GM12878 (cell line): ENCODE data around the gene MRTFA. TPM values are rescaled to one million over a fixed set of nuclear protein-coding genes. Genes with fewer than 3 reads are reported as not detected.

Experiments
- ATAC-seq: fragments of 200-7000 bp; cut with Tn5 transposase; 3 replicates; pipeline ENCODE4 v1.9.1; 2020; ENCODE audit warnings: mild to moderate bottlenecking, moderate library complexity
- BruUV-seq: library from RNA; stranded (reverse); fragments of 400-500 nt; replicated peaks from 2 replicates; lab custom pipeline; 2021; lab: Mats Ljungman, UMichigan
- CTCF ChIA-PET: fragments of 300-600 bp; sonication (Branson Sonifier 250); formaldehyde crosslinking; extraction: SDS; loops from one replicate; lab custom pipeline; 2021; ENCODE audit warnings: inconsistent platforms; lab: Yijun Ruan, JAX
- POLR2A ChIA-PET: fragments of 350-600 bp; formaldehyde crosslinking; extraction: SDS; loops from one replicate; lab custom pipeline; 2021; ENCODE audit warnings: inconsistent platforms; lab: Charles Lee
- RAD21 ChIA-PET: fragments of 300-600 bp; sonication (Branson Sonifier 250); formaldehyde crosslinking; loops from one replicate; lab custom pipeline; 2023; ENCODE audit warnings: antibody characterized with exemption; ENCODE audit not compliant: unreplicated experiment; lab: Charles Lee
- SMC1A ChIA-PET: fragments of 300-600 bp; sonication (Branson Sonifier 250); formaldehyde crosslinking; loops from one replicate; lab custom pipeline; 2023; ENCODE audit not compliant: unreplicated experiment, uncharacterized antibody; lab: Charles Lee
- DNase-seq: peaks from one replicate; pipeline ENCODE4 v3.0.0-alpha.2; 2011; ENCODE audit warnings: low read depth, low spot score
- FAIRE-seq: peaks from 3 replicates; lab custom pipeline; 2011; peaks lifted over from hg19 to GRCh38; lab: Jason Lieb, UNC
- H2AFZ ChIP-seq: 2 replicates; pipeline ENCODE4 v1.6.0; 2011; ENCODE audit warnings: low read depth, low read length, control low read depth; ENCODE audit not compliant: control insufficient read depth
- H3K27ac ChIP-seq: 2 replicates; pipeline ENCODE4 v1.5.1; 2011; ENCODE audit warnings: control low read depth; ENCODE audit not compliant: control insufficient read depth, insufficient read depth
- H3K27me3 ChIP-seq, 2 experiments: replicated peaks in 1 of 2; 2 replicates each; pipeline versions ENCODE4 v1.6.0 to v1.6.1; 2011; ENCODE audit warnings: low read length in 1 of 2; ENCODE audit not compliant: control insufficient read depth in 2 of 2, insufficient read depth in 2 of 2
- H3K36me3 ChIP-seq, 2 experiments: 2 replicates each; pipeline ENCODE4 v1.5.1; 2011; ENCODE audit warnings: low read length in 1 of 2; ENCODE audit not compliant: control insufficient read depth in 2 of 2, insufficient read depth in 2 of 2
- H3K4me1 ChIP-seq: 2 replicates; pipeline ENCODE4 v1.6.1; 2011; ENCODE audit warnings: mild to moderate bottlenecking, low read length, moderate library complexity, mixed read lengths; ENCODE audit not compliant: control insufficient read depth, insufficient read depth
- H3K4me2 ChIP-seq: 2 replicates; pipeline ENCODE4 v1.6.0; 2011; ENCODE audit warnings: control low read depth; ENCODE audit not compliant: control insufficient read depth, insufficient read depth
- H3K4me3 ChIP-seq: fragments of 200-600 bp; sonication (generic); 2 replicates; pipeline ENCODE4 v1.5.1; 2016
- H3K79me2 ChIP-seq: 2 replicates; pipeline ENCODE4 v1.6.0; 2011; ENCODE audit warnings: low read length; ENCODE audit not compliant: control insufficient read depth, insufficient read depth
- H3K9ac ChIP-seq: 2 replicates; pipeline ENCODE4 v1.8.0; 2011; ENCODE audit warnings: low read length, control low read depth, mixed read lengths; ENCODE audit not compliant: control insufficient read depth, insufficient read depth
- H3K9me3 ChIP-seq: replicated peaks from 3 replicates; pipeline ENCODE4 v1.5.1; 2011; ENCODE audit warnings: mild to moderate bottlenecking, low read length; ENCODE audit not compliant: control insufficient read depth, insufficient read depth
- H4K20me1 ChIP-seq: 2 replicates; pipeline ENCODE4 v1.6.0; 2011; ENCODE audit not compliant: control insufficient read depth, insufficient read depth
- BCL11A ChIP-seq: IDR thresholded peaks from 2 replicates; pipeline ENCODE4 v1.6.1; 2011; ENCODE audit warnings: low read depth, low read length
- CBFB ChIP-seq: IDR thresholded peaks from 2 replicates; pipeline ENCODE4 v1.6.1; 2016; ENCODE audit warnings: antibody characterized with exemption, low read depth
- FOS ChIP-seq: IDR thresholded peaks from 3 replicates; pipeline ENCODE4 v1.6.1; 2011; ENCODE audit warnings: borderline replicate concordance; ENCODE audit not compliant: insufficient read length; ENCODE audit errors: extremely low read depth
- HCFC1 ChIP-seq: fragments of 150-350 bp; IDR thresholded peaks from 2 replicates; pipeline ENCODE4 v1.6.1; 2014; ENCODE audit warnings: low read length
- MYB ChIP-seq: fragments of 150-350 bp; IDR thresholded peaks from 2 replicates; pipeline ENCODE4 v1.6.1; 2014; ENCODE audit warnings: mild to moderate bottlenecking, low read depth, low read length, borderline replicate concordance
- PML ChIP-seq: IDR thresholded peaks from 2 replicates; pipeline ENCODE4 v1.6.1; 2012; ENCODE audit warnings: low read length, inconsistent platforms
- POLR2A ChIP-seq: IDR thresholded peaks from 2 replicates; pipeline ENCODE4 v1.6.1; 2011; ENCODE audit warnings: low read depth, mild to moderate bottlenecking, low read length
- RUNX3 ChIP-seq: IDR thresholded peaks from 2 replicates; pipeline ENCODE4 v1.6.1; 2012; ENCODE audit warnings: low read length, inconsistent platforms
- SMARCA5 ChIP-seq: fragments of 450-650 bp; IDR thresholded peaks from 2 replicates; pipeline ENCODE4 v1.6.1; 2017; ENCODE audit warnings: mild to moderate bottlenecking
- YBX1 ChIP-seq: fragments of 450-650 bp; IDR thresholded peaks from 2 replicates; pipeline ENCODE4 v1.6.1; 2016; ENCODE audit warnings: antibody characterized with exemption
- ZNF24 ChIP-seq: fragments of 450-650 bp; IDR thresholded peaks from 2 replicates; pipeline ENCODE4 v1.6.1; 2017; ENCODE audit warnings: antibody characterized with exemption, mild to moderate bottlenecking
- WGBS: methylation state at CpG from one replicate; pipeline ENCODE4 v1.1.6; 2016; ENCODE audit warnings: low lambda C conversion rate; ENCODE audit not compliant: insufficient replicate concordance, insufficient coverage; ENCODE audit errors: missing lambda C conversion rate; 5-methylcytosine and 5-hydroxymethylcytosine counted together
- in situ Hi-C: fragments of 300-500 bp; cut with MboI; formaldehyde crosslinking; loops from 9 replicates; pipeline ENCODE4 v1.14.3; 2018; ENCODE audit warnings: mixed read lengths
- intact Hi-C: fragments of 100-400 bp; cut with micrococcal nuclease; formaldehyde crosslinking; loops from one replicate; pipeline ENCODE4 v1.14.2; 2022; ENCODE audit not compliant: unreplicated experiment
- polyA plus RNA-seq, 11 experiments: library from polyadenylated mRNA; depleted of rRNA in 4 of 11; unstranded in 6 of 11; stranded (reverse) in 5 of 11; fragments of >200 nt; fragmentation: Nextera tagmentation in 4 of 11; fragmentation: Illumina TruSeq in 1 of 11; extraction: Ambion mirVana in 4 of 11; extraction: Trizol in 1 of 11; gene quantifications; 1 replicate in 1 of 11; 2 replicates in 10 of 11; pipeline versions ENCODE4 v1.2.1 to v1.2.3, GENCODE V29; 2011 to 2016; ENCODE audit warnings: inconsistent platforms in 2 of 11, missing spikeins in 2 of 11, low read depth in 1 of 11
- total RNA-seq, 4 experiments: library from RNA; depleted of rRNA in 3 of 4; stranded (reverse); fragments of >200 nt in 3 of 4; fragmentation: Illumina TruSeq in 1 of 4; extraction: Trizol in 1 of 4; gene quantifications; 2 replicates each; pipeline versions ENCODE4 v1.2.1 to v1.2.3, GENCODE V29; 2013 to 2021
- TF ChIP-seq, protein P1 (sequence below): IDR thresholded peaks from 2 replicates; pipeline ENCODE4 v1.6.1; 2012; ENCODE audit warnings: improper control_type of control experiment, low read depth, low read length; ENCODE audit not compliant: insufficient replicate concordance

Gene MRTFA
- total and polyA plus RNA-seq, 10 of the 15 experiments (the other 5 are each of a cell fraction or from before 2014, with no cell fraction given), result 2.0 to 63.9 (median 17.9) TPM

GRCh38 chr22:40603088-40603605, 33.4 kb downstream of the MRTFA start:
- Histone ChIP-seq H3K9ac (no peak overlapping the region), H3K79me2 (peaks cover 39% of the 10 kb centered on the region), H3K4me3 (no peak overlapping the region), H3K9me3 (no peaks in the 10 kb centered on the region; the same call in 2 of the 3 replicates), H3K27me3 (no peaks in the 10 kb centered on the region), H4K20me1 (no peaks in the 10 kb centered on the region), H2AFZ (no peak overlapping the region), H3K27ac (no peak overlapping the region), H3K36me3 (no peaks in the 10 kb centered on the region), H3K4me2 (no peak overlapping the region), H3K4me1 (peaks cover 6% of the 10 kb centered on the region; the same call in 1 of the 2 replicates)
- DNase-seq (no peak), ATAC-seq (peak; percentile 29; the same call in 1 of the 3 replicates), FAIRE-seq (no peak)
- 76% methylated on average over 4 of the region's 4 CpGs for WGBS
- TF ChIP-seq RUNX3, result peak; percentile 10; the same call in 1 of the 2 replicates
- TF ChIP-seq HCFC1, result no peak
- intact Hi-C loops, result no loop called here
- CTCF ChIA-PET, result interaction anchor here (1.6 kb wide), 1 partner anchor 16 kb away, joined by 3 read pairs; no protein-coding TSS in a partner anchor
- no TSS peak for BruUV-seq
- RAD21 ChIA-PET, result no interaction called here
- POLR2A ChIA-PET, result interaction anchor here (0.6 kb wide), 2 partner anchors 250 to 775 kb away, joined by 5 to 7 read pairs; no protein-coding TSS in a partner anchor
- SMC1A ChIA-PET, result no interaction called here
- in situ Hi-C loops, result no loop called here

GRCh38 chr22:40602231-40602630, 34.3 kb downstream of the MRTFA start:
- no peaks in the 10 kb centered on the region; the same call in 2 of the 3 replicates for H3K9me3 ChIP-seq
- peaks cover 48% of the 10 kb centered on the region for H3K79me2 ChIP-seq
- no peak overlapping the region for H3K27ac ChIP-seq
- no peak overlapping the region for H2AFZ ChIP-seq
- ChIA-PET RAD21 (interaction anchor here (1.7 kb wide), 1 partner anchor 31 kb away, joined by 5 read pairs; no protein-coding TSS in a partner anchor), POLR2A (interaction anchor here (1.3 kb wide), 1 partner anchor 31 kb away, joined by 5 read pairs; no protein-coding TSS in a partner anchor), SMC1A (no interaction called here), CTCF (interaction anchor here (0.6 kb wide), 1 partner anchor 86 kb away, joined by 3 read pairs; no protein-coding TSS in a partner anchor)
- no peak for FAIRE-seq
- in situ Hi-C loops (no loop called here), intact Hi-C loops (no loop called here)
- no peak overlapping the region for H3K9ac ChIP-seq
- no peak for ATAC-seq
- no TSS peak for BruUV-seq
- WGBS, result 100% methylated on average over 1 of the region's 1 CpG
- H4K20me1 ChIP-seq, result no peaks in the 10 kb centered on the region
- H3K4me2 ChIP-seq, result no peak overlapping the region
- no peak overlapping the region for H3K4me3 ChIP-seq
- H3K27me3 ChIP-seq, result no peaks in the 10 kb centered on the region
- peaks cover 14% of the 10 kb centered on the region; the same call in 1 of the 2 replicates for H3K4me1 ChIP-seq
- no peaks in the 10 kb centered on the region for H3K36me3 ChIP-seq
- DNase-seq, result no peak
- TF ChIP-seq YBX1, result no peak
- no peak for TF ChIP-seq POLR2A
- no peak for TF ChIP-seq SMARCA5
- TF ChIP-seq PML, result no peak
- TF ChIP-seq, protein P1, sequence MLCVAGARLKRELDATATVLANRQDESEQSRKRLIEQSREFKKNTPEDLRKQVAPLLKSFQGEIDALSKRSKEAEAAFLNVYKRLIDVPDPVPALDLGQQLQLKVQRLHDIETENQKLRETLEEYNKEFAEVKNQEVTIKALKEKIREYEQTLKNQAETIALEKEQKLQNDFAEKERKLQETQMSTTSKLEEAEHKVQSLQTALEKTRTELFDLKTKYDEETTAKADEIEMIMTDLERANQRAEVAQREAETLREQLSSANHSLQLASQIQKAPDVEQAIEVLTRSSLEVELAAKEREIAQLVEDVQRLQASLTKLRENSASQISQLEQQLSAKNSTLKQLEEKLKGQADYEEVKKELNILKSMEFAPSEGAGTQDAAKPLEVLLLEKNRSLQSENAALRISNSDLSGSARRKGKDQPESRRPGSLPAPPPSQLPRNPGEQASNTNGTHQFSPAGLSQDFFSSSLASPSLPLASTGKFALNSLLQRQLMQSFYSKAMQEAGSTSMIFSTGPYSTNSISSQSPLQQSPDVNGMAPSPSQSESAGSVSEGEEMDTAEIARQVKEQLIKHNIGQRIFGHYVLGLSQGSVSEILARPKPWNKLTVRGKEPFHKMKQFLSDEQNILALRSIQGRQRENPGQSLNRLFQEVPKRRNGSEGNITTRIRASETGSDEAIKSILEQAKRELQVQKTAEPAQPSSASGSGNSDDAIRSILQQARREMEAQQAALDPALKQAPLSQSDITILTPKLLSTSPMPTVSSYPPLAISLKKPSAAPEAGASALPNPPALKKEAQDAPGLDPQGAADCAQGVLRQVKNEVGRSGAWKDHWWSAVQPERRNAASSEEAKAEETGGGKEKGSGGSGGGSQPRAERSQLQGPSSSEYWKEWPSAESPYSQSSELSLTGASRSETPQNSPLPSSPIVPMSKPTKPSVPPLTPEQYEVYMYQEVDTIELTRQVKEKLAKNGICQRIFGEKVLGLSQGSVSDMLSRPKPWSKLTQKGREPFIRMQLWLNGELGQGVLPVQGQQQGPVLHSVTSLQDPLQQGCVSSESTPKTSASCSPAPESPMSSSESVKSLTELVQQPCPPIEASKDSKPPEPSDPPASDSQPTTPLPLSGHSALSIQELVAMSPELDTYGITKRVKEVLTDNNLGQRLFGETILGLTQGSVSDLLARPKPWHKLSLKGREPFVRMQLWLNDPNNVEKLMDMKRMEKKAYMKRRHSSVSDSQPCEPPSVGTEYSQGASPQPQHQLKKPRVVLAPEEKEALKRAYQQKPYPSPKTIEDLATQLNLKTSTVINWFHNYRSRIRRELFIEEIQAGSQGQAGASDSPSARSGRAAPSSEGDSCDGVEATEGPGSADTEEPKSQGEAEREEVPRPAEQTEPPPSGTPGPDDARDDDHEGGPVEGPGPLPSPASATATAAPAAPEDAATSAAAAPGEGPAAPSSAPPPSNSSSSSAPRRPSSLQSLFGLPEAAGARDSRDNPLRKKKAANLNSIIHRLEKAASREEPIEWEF, result no peak
- no peak for TF ChIP-seq ZNF24
- TF ChIP-seq MYB, result no peak
- no peak for TF ChIP-seq CBFB
- no peak for TF ChIP-seq BCL11A
- no peak for TF ChIP-seq FOS
